ENCODE results near the gene KIF1B. TPM values are rescaled to one million over a fixed set of nuclear protein-coding genes. Genes with fewer than 3 reads are reported as not detected.

The KIF1B gene
- total and polyA plus RNA-seq, 2 experiments from 2014 or later = 21.5 to 68.4 TPM

GRCh38 chr1:10353282-10353681 lies 142.9 kb downstream of the KIF1B start (continued):
- no peak for TF ChIP-seq ETS1 (IDR thresholded peaks at IDR 0.05)

- H3K4me1 ChIP-seq (ENCODE audit: insufficient read depth) = peaks cover 11% of the 10 kb centered on the region; the same call in 1 of the 2 replicates
- peak overlapping the region; percentile 48 for H3K4me3 Mint-ChIP-seq
- TF ChIP-seq ZNF114 (CRISPR knock-in tag; IDR thresholded peaks at IDR 0.05) = no peak
- TF ChIP-seq EZH2 (IDR thresholded peaks at IDR 0.05; ENCODE audit: low read depth, unreplicated experiment) = no peak
- no peak for TF ChIP-seq POLR2AphosphoS5 (IDR thresholded peaks at IDR 0.05; ENCODE audit: low read depth)
- TF ChIP-seq ZNF331 (CRISPR knock-in tag; IDR thresholded peaks at IDR 0.05; ENCODE audit: low read depth) = no peak
- TF ChIP-seq CREB1 (CRISPR knock-in tag; IDR thresholded peaks at IDR 0.05; ENCODE audit: low read depth) = no peak
- no peak for TF ChIP-seq ETS1 (IDR thresholded peaks at IDR 0.05)
- no peak for TF ChIP-seq JUNB (IDR thresholded peaks at IDR 0.05; ENCODE audit: unreplicated experiment)
- TF ChIP-seq EZH2phosphoT487 (IDR thresholded peaks at IDR 0.05; ENCODE audit: unreplicated experiment) = no peak
- no peak for TF ChIP-seq REST (IDR thresholded peaks at IDR 0.05; ENCODE audit: unreplicated experiment)
- no peak for TF ChIP-seq ZNF462 (CRISPR knock-in tag; IDR thresholded peaks at IDR 0.05)
- TF ChIP-seq STAT1 (IDR thresholded peaks at IDR 0.05; ENCODE audit: unreplicated experiment) = no peak
- TF ChIP-seq NANOG (IDR thresholded peaks at IDR 0.05; ENCODE audit: borderline replicate concordance) = no peak
Measured at GRCh38 chr1:10353693-10354092, 143.3 kb downstream of the KIF1B start.

More at GRCh38 chr1:10353693-10354092, 143.3 kb downstream of the KIF1B start:
- no peaks in the 10 kb centered on the region for H3K79me2 ChIP-seq (replicated peaks; ENCODE audit: insufficient read depth)
- peaks cover 4% of the 10 kb centered on the region for H3K27me3 Mint-ChIP-seq (ENCODE audit: insufficient read depth, low read depth, poor library complexity)
- no peaks in the 10 kb centered on the region; the same call in 1 of the 2 replicates for H3F3A ChIP-seq (replicated peaks; ENCODE audit: low read depth)
- H3K27me3 ChIP-seq (ENCODE audit: insufficient read depth) = no peaks in the 10 kb centered on the region
- no peak overlapping the region for H3K4me2 ChIP-seq
- H4K20me1 ChIP-seq (replicated peaks; ENCODE audit: insufficient read depth) = no peaks in the 10 kb centered on the region
- ATAC-seq (no peak), DNase-seq (ENCODE audit: low spot score) (no peak)
- peak overlapping the region; percentile 48 for H3K27ac ChIP-seq (ENCODE audit: low read depth)
- no peaks in the 10 kb centered on the region for H3K9me2 ChIP-seq (ENCODE audit: insufficient read depth)
- H3K36me3 Mint-ChIP-seq (ENCODE audit: low read depth) = peaks cover 20% of the 10 kb centered on the region
- peaks cover 3% of the 10 kb centered on the region; the same call in 1 of the 2 replicates for H3K36me3 ChIP-seq (ENCODE audit: insufficient read depth)
- H3K4me3 ChIP-seq = no peak overlapping the region
- H3K27ac Mint-ChIP-seq = peak overlapping the region; percentile 85
- no peaks in the 10 kb centered on the region for H3K9me3 Mint-ChIP-seq
- H2AFZ ChIP-seq = no peak overlapping the region
- peaks cover 21% of the 10 kb centered on the region for H3K4me1 Mint-ChIP-seq
